ENCODE measurements around the gene TMEM139. TPM values are rescaled to one million over a fixed set of nuclear protein-coding genes. Genes with fewer than 3 reads are reported as not detected.
A peak's percentile ranks its signal among the peaks of the same experiment; 100 is the strongest.

TMEM139 gene
- total RNA-seq = 1.1 TPM

- no peak for DNase-seq
These were observed at the start of gene TMEM139 for GRCh38 chr7:143284591-143285469. Gene TMEM139 (plus strand): TSS chr7:143284958. CDS start chr7:143285958, 1,000 bp downstream.

DNA sequence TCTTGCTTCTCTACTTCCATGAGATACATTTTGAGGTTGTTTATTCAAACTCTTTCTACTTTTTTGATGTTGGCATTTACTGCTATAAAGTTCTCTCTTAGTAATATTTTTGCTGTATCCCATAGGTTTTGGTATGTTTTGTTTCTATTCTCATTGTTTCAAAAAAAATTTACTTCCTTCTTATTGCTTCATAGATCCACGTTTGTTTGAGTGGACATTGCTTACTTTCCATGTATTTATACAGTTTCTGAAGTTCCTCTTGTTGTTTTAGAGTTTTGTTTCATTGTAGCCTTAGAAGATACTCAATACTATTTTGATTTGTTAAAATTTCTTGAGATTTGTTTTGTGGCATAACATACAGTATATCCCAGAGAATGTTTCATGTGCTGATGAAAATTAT is 49.2 kb upstream of the TMEM139 start:
- DNase-seq = no peak

- DNase-seq = no peak
These were observed 48.3 kb upstream of the TMEM139 start for GRCh38 chr7:143236408-143236990.

DNA sequence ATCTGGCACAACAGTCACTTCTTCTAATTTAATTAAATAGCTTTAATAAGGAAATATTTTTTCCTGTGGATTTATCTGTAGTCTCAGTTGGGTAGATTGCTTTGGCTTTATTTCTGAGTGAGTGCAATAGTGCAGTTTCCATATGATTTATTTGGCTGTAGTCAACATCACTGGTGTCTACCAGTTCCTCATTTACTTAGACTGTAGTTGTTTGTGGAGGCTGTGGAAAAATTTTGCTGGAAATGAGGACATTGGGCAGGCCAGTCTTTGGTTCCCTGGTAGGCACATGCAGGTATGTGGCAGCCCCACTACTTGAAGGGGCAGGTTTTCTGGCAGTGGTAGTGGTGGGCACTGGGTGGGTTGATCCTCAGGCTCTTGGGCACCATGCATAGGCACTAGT is 47.4 kb upstream of the TMEM139 start:
- no peak for DNase-seq

GRCh38 chr7:143238289-143238980 is 46.3 kb upstream of the TMEM139 start:
- no peak for DNase-seq

GRCh38 chr7:143239813-143240212 is 44.9 kb upstream of the TMEM139 start:
- DNase-seq = no peak

GRCh38 chr7:143240291-143241168 is 44.2 kb upstream of the TMEM139 start:
- DNase-seq = peak; percentile 83

- DNase-seq = no peak
These were observed 42.5 kb upstream of the TMEM139 start for GRCh38 chr7:143242306-143242705.

DNA sequence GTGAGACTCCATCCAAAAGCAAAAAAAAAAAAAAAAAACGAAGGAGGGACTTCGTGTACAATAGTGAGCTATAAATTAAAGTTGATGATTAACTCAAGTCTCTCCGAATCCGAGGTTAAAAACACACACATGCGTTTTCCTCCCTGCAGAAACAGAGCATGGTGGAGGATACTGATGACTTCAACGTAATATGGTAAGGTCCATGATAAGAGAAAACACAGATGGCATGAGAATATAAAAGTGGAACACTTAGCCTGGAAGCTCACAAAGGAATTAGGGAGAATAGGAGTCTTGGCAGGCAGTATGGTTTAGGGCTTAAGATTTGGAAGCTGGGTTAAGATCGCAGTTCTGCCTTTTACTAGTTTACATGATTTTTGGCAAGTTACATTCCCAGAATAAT is 41.6 kb upstream of the TMEM139 start:
- DNase-seq = no peak

- DNase-seq = no peak
These were observed 41.1 kb upstream of the TMEM139 start for GRCh38 chr7:143243614-143244013.

- no peak for DNase-seq
These were observed 40.4 kb upstream of the TMEM139 start for GRCh38 chr7:143244321-143244720.

GRCh38 chr7:143245123-143245522 is 39.6 kb upstream of the TMEM139 start:
- no peak for DNase-seq

DNA sequence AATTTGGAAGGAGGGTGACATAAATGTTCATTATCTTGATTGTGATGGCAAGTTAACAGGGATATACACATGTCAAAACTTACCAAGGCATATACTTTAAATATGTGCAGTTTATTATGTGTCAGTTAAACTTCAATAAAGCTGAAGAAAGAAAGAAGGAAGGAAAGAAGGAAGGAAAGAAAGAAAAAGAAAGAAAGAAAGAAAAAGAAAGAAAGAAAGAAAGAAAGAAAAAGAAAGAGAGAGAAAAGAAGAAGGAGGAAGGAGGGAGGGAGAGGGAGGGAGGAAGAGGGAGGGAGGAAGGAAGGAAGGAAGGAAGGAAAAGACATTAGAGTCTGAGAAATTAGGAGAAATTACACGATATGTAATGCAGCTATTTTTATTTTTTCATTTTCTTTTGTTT is 37.4 kb upstream of the TMEM139 start:
- DNase-seq = no peak

DNA sequence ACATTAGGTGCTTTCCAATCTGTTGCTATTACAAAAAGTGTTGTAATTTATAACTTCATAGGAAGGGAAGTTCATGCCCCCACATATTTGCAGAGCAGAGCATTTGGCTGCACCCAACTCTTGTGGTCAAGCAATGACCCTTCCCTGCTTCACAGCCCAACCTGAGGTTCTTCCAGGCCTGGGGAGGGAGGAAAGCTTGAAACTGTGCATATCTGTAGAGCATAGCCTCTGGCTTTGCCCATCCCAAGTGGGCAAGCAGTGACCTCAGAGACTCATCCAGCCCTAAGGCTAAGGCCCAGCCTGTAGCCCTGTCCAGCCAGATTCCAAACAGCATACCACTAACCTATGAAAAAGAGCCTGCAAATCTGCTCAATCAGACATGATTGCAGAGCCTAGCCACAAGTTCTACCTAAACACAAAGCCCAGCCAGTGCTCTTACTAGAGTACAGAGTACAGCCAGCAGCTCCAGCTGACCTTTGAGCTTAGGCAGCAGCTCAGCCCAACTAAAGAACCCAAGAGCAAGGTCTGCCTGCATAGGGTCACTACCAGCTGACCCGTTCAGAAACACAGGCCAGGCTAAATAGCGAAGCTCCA is 35.9 kb upstream of the TMEM139 start:
- no peak for DNase-seq

DNA sequence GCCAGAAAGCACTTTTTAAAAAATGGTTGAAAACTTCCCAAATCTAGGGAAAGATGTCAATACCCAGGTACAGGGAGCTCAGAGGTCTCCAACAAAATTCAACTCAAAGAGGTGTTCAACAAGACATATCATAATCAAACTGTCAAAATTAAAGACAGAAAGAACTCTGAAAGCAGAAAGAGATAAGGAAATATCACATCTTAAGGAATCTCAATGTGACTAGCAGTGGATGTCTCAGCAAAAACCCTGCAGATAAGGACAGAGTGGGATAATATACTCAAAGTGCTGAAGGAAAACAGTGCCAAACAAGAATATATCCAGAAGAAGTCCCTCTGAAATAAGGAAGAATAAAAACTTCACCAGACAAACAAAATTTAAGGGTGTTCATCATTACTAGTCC is 34.6 kb upstream of the TMEM139 start:
- DNase-seq = no peak

DNA sequence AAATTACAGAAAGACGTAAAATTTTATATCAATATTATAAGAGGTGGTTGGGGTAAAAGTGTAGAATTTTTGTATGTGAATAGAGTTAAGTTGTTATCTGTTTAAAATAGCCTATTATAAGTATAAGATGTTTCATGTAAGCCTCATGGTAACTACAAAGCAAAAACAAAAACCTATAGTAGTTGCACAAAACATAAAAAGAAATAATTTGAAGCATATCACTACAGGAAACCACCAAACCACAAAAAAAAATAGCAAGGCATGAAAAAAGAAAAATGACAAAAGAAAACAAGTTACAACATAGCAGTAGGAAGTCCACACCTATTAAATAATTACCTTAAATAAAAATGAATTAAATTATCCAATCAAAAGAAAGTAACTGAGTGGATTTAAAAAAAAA is 33.9 kb upstream of the TMEM139 start:
- DNase-seq = no peak

GRCh38 chr7:143252006-143252405 is 32.8 kb upstream of the TMEM139 start:
- no peak for DNase-seq

DNA sequence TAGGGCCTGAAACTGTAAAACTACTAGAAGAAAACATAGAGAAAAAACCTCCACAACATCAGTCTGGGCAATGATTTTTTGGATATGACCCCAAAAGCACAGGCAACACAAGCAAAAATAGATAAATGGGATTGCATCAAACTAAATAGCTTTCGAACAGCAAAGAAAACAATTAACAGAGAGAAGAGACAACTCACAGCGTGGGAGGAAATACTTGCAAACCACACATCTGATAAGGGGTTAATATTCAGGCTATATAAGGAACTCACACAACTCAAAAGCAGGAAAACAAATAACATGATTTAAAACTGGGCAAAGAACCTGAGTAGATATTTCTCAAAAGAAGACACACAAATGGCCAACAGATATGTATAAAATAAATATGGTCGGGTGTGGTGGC is 29.2 kb upstream of the TMEM139 start:
- no peak for DNase-seq

DNA sequence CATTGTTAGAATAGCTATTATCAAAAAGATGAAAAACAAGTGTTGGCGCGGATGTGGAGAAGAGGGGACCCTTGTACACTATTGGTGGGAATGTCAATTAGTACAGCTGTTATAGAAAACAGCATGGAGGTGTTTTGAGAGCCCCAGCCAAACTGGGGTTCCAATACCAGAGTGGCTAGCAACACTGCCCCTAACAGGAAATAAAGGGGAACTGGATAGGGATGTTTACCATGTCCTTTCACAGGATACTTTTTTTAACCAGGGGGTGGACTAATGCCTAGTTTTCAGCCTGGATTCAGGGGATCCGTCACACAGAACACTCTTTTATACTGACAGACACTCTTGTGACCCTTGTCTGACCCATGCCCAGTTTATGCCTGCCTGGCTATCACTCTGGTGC is 28.4 kb upstream of the TMEM139 start:
- DNase-seq = no peak

- no peak for DNase-seq
These were observed 27.8 kb upstream of the TMEM139 start for GRCh38 chr7:143256932-143257331.

DNA sequence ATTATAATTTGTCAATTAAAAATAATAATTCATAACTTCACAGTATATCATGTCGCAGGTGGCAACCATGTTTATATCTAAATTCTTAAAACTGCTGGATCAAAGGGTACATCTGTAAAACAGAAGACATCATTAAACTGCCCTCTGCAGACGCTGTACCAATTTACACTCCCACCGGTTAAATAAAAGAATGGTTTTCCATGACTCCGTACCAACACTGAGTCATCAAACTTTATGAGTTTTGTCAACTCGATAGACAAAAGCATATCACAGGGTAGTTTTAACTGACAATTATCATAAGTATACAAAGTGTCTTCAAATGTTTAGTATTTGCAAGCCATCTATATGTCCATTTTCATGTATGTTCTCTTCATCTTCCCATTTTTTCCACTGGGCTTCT is 27.3 kb upstream of the TMEM139 start:
- no peak for DNase-seq

GRCh38 chr7:143258831-143259230 is 25.9 kb upstream of the TMEM139 start:
- DNase-seq = no peak

Data from skin of body (tissue), 2 donors.